ENCODE data around the gene DSCAM. TPM values are rescaled to one million over a fixed set of nuclear protein-coding genes. Genes with fewer than 3 reads are reported as not detected.

Gene DSCAM
- total RNA-seq, 1 donor from 2014 or later, result not detected

DNA sequence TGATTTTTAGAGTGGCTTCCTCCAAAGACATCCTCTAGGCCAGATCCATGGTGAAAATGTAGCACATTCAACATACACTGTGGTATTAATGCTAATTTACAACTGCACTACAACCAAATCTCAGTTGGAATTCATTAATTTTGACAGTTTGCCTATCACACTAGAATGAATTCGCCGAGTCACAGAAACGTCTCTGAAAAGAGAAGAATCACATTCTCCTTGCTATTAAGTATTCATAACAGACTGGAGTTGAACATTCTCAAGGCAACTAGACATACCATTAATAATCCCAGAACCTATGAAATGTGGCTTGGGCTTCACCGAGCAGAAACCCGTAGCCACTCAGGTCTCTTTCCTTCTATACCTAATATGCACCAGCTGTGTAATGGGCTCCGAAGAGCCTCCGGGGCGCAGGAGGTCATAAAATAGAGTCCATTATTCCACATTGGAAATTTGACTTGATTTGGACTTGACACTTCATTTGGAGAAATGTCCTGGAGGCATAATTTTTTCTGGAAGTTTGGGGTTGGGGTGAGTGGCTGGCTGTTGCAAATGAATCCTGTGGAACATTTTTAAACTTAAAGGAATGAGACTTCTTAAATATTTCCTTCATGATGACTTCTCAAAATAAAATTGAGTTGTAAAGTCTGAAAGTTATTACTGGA, 117.1 kb downstream of the DSCAM start:
- no peaks in the 10 kb centered on the region for H3K4me1 ChIP-seq
- no peaks in the 10 kb centered on the region for H3K79me2 ChIP-seq (ENCODE audit: low read depth)
- no peak overlapping the region for H3K9ac ChIP-seq
- H3K36me3 ChIP-seq, result no peaks in the 10 kb centered on the region
- H3K4me1 Mint-ChIP-seq, result peaks cover 17% of the 10 kb centered on the region
- DNase-seq (ENCODE audit: low spot score), result no peak
- no peak overlapping the region for H3K4me3 Mint-ChIP-seq
- no peaks in the 10 kb centered on the region for H4K20me1 ChIP-seq (ENCODE audit: low read depth)
- no peak overlapping the region for H3K4me3 ChIP-seq
- no peaks in the 10 kb centered on the region for H3K36me3 Mint-ChIP-seq
- H3K4me2 ChIP-seq, result no peak overlapping the region
- H3K27ac Mint-ChIP-seq, result no peak overlapping the region
- no peak overlapping the region for H2AFZ ChIP-seq (replicated peaks)
- H3K9me3 Mint-ChIP-seq, result no peaks in the 10 kb centered on the region
- no peaks in the 10 kb centered on the region for H3K9me3 ChIP-seq (ENCODE audit: low read depth)
- H3K27ac ChIP-seq, result no peak overlapping the region
- no peak for TF ChIP-seq EZH2phosphoT487 (IDR thresholded peaks at IDR 0.05)
- TF ChIP-seq, protein P1, sequence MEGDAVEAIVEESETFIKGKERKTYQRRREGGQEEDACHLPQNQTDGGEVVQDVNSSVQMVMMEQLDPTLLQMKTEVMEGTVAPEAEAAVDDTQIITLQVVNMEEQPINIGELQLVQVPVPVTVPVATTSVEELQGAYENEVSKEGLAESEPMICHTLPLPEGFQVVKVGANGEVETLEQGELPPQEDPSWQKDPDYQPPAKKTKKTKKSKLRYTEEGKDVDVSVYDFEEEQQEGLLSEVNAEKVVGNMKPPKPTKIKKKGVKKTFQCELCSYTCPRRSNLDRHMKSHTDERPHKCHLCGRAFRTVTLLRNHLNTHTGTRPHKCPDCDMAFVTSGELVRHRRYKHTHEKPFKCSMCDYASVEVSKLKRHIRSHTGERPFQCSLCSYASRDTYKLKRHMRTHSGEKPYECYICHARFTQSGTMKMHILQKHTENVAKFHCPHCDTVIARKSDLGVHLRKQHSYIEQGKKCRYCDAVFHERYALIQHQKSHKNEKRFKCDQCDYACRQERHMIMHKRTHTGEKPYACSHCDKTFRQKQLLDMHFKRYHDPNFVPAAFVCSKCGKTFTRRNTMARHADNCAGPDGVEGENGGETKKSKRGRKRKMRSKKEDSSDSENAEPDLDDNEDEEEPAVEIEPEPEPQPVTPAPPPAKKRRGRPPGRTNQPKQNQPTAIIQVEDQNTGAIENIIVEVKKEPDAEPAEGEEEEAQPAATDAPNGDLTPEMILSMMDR (IDR thresholded peaks at IDR 0.05), result no peak
- no peak for TF ChIP-seq EZH2 (IDR thresholded peaks at IDR 0.05)
- H3F3A ChIP-seq (ENCODE audit: low read depth), result no peaks in the 10 kb centered on the region
- H3K27me3 Mint-ChIP-seq (ENCODE audit: insufficient read depth, low read depth), result peaks cover 3% of the 10 kb centered on the region
- H3K27me3 ChIP-seq, result no peaks in the 10 kb centered on the region

DNA sequence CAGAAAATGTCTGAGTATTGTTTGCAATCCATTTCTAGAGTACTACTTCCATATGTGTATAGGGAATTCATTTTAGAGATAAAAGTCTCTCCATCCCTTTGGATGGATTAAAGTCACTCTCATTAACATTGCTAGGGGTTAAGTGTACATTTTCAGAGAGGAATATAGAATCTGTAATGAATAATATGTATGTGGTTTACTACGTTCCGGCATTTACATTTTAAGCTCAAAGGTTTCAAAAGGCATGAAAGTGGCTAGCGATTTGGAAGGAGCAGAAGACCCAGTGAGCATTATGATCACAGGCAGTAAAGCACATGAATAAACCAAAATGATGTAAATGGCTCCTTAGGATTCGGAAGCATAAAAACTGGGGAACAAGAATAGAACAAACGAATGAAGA, 123.0 kb downstream of the DSCAM start:
- Histone ChIP-seq H3K4me1 (no peaks in the 10 kb centered on the region), H3K36me3 (no peaks in the 10 kb centered on the region), H3K27me3 (no peaks in the 10 kb centered on the region), H3K27ac (no peak overlapping the region), H4K20me1 (ENCODE audit: low read depth) (no peaks in the 10 kb centered on the region), H3K4me3 (no peak overlapping the region), H3K9ac (no peak overlapping the region), H2AFZ (replicated peaks) (no peak overlapping the region), H3K9me3 (ENCODE audit: low read depth) (peaks cover 8% of the 10 kb centered on the region), H3K79me2 (ENCODE audit: low read depth) (no peaks in the 10 kb centered on the region), H3K4me2 (no peak overlapping the region), H3F3A (ENCODE audit: low read depth) (no peaks in the 10 kb centered on the region)
- Mint-ChIP-seq H3K36me3 (no peaks in the 10 kb centered on the region), H3K4me1 (no peaks in the 10 kb centered on the region), H3K27me3 (ENCODE audit: insufficient read depth, low read depth) (no peaks in the 10 kb centered on the region), H3K9me3 (peaks cover 10% of the 10 kb centered on the region), H3K27ac (no peak overlapping the region), H3K4me3 (no peak overlapping the region)
- TF ChIP-seq, protein P1 (IDR thresholded peaks at IDR 0.05), result no peak
- TF ChIP-seq EZH2 (IDR thresholded peaks at IDR 0.05), result no peak
- TF ChIP-seq EZH2phosphoT487 (IDR thresholded peaks at IDR 0.05), result no peak
- no peak for DNase-seq (ENCODE audit: low spot score)

DNA sequence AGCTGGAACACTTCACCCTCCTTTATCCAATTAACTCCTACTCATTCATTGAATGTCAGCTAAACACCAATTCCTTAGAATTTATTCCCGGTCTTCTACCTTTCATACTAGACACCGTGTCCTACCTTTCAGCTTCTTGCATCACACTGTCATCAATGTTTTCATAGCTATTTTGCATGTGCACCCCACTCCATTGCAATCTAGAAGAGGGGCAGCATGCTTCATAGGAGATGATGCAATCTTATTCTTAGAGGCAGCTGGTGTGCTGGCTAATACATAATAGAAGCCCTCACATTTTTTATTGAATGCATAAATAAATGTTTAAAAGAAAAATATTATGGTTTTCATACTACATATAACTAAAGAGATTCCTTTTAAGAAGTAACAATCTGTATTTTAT, 123.6 kb downstream of the DSCAM start:
- no peak overlapping the region for H3K27ac Mint-ChIP-seq
- TF ChIP-seq, protein P1 (IDR thresholded peaks at IDR 0.05), result no peak
- TF ChIP-seq EZH2phosphoT487 (IDR thresholded peaks at IDR 0.05) (no peak), EZH2 (IDR thresholded peaks at IDR 0.05) (no peak)
- H3K27me3 ChIP-seq, result no peaks in the 10 kb centered on the region
- DNase-seq (ENCODE audit: low spot score), result no peak
- H3K27ac ChIP-seq, result no peak overlapping the region
- no peaks in the 10 kb centered on the region for H3K4me1 Mint-ChIP-seq
- H3K9me3 ChIP-seq (ENCODE audit: low read depth), result peaks cover 8% of the 10 kb centered on the region
- H2AFZ ChIP-seq (replicated peaks), result no peak overlapping the region
- no peaks in the 10 kb centered on the region for H3K79me2 ChIP-seq (ENCODE audit: low read depth)
- H3K4me2 ChIP-seq, result no peak overlapping the region
- H3K36me3 Mint-ChIP-seq, result no peaks in the 10 kb centered on the region
- no peaks in the 10 kb centered on the region for H3F3A ChIP-seq (ENCODE audit: low read depth)
- H3K4me3 ChIP-seq, result no peak overlapping the region
- H3K36me3 ChIP-seq, result no peaks in the 10 kb centered on the region
- H3K4me3 Mint-ChIP-seq, result no peak overlapping the region
- H3K9ac ChIP-seq, result no peak overlapping the region
- peaks cover 10% of the 10 kb centered on the region for H3K9me3 Mint-ChIP-seq
- H3K4me1 ChIP-seq, result no peaks in the 10 kb centered on the region
- no peaks in the 10 kb centered on the region for H4K20me1 ChIP-seq (ENCODE audit: low read depth)
- H3K27me3 Mint-ChIP-seq (ENCODE audit: insufficient read depth, low read depth), result no peaks in the 10 kb centered on the region
